ENCODE data around the gene HDAC8. TPM values are rescaled to one million over a fixed set of nuclear protein-coding genes. Genes with fewer than 3 reads are reported as not detected.

The HDAC8 gene
- total and polyA plus RNA-seq, 2 experiments from 2014 or later = 36.6 to 40.3 TPM

DNA sequence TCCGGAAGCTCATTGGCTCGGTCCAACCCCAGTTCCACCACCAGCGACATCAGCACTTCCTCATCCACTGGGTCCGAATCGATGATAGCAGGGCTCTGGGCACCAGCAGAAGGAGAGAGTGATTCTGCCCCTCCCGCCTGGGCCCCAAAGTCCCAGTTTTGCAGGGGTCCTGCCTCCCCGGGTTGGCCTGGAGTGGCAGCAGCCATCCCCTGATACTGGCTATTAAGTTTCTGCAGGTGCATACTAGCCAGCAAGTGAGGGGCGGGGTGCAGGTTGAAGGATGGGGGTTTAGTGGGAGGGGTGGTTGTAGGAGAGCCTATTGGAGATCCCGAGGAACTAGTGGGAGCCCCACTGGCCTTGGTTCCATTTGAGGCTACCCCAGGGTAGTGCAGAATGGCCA lies 270.9 kb downstream of the HDAC8 start:
- Histone ChIP-seq H3K9me3 (ENCODE audit: low read depth) (no peaks in the 10 kb centered on the region), H3K27ac (no peak overlapping the region), H3K4me3 (no peak overlapping the region), H3K27me3 (peaks cover 45% of the 10 kb centered on the region), H3K4me1 (ENCODE audit: low read depth) (no peaks in the 10 kb centered on the region), H3K36me3 (no peaks in the 10 kb centered on the region)
- no peak for DNase-seq (ENCODE audit: low read depth in 1 of 2, low spot score in 1 of 2)
- TF ChIP-seq, protein P1, sequence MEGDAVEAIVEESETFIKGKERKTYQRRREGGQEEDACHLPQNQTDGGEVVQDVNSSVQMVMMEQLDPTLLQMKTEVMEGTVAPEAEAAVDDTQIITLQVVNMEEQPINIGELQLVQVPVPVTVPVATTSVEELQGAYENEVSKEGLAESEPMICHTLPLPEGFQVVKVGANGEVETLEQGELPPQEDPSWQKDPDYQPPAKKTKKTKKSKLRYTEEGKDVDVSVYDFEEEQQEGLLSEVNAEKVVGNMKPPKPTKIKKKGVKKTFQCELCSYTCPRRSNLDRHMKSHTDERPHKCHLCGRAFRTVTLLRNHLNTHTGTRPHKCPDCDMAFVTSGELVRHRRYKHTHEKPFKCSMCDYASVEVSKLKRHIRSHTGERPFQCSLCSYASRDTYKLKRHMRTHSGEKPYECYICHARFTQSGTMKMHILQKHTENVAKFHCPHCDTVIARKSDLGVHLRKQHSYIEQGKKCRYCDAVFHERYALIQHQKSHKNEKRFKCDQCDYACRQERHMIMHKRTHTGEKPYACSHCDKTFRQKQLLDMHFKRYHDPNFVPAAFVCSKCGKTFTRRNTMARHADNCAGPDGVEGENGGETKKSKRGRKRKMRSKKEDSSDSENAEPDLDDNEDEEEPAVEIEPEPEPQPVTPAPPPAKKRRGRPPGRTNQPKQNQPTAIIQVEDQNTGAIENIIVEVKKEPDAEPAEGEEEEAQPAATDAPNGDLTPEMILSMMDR (IDR thresholded peaks at IDR 0.05; ENCODE audit: low read depth, low read length) = no peak

DNA sequence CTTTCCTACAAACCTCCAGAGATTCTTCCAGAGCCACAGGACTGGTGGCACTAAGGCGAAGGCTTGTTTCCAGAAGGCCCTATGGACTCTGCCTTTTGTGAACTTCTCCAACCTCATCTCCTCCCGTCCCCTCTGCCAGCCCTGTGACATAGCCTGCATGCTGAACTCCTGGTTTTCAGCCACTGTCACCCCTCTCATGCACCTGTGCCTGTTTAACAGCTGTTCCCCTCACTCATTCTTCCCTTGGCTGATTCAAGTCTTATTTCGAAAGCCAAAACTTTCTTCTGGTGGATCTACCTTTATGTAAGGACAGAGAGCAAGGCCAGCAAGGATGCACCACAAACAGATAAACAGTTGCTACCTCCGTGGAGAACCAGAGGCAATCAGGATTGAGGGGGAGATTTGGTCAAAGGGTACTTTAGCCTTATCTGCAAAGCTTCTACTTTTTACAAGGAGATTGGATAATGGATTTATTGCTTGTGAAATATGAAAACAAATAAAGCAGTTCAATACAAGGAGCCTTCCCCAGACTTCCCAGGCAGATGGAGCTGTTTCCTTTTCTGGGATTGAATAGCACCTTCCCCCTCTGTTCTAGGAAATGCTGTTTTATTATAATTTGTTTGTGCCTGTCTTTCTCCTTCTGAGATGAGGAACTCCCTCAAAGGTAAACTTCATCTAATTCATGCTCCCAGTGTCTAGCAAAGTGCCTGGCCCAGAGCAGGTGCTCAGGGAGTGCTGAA lies 272.6 kb downstream of the HDAC8 start:
- H3K9me3 ChIP-seq (ENCODE audit: low read depth) = no peaks in the 10 kb centered on the region
- H3K4me3 ChIP-seq = no peak overlapping the region
- TF ChIP-seq, protein P1 (IDR thresholded peaks at IDR 0.05; ENCODE audit: low read depth, low read length) = no peak
- peaks cover 35% of the 10 kb centered on the region for H3K27me3 ChIP-seq
- DNase-seq (ENCODE audit: low read depth in 1 of 2, low spot score in 1 of 2) = no peak
- H3K4me1 ChIP-seq (ENCODE audit: low read depth) = no peaks in the 10 kb centered on the region
- no peaks in the 10 kb centered on the region for H3K36me3 ChIP-seq
- no peak overlapping the region for H3K27ac ChIP-seq

DNA sequence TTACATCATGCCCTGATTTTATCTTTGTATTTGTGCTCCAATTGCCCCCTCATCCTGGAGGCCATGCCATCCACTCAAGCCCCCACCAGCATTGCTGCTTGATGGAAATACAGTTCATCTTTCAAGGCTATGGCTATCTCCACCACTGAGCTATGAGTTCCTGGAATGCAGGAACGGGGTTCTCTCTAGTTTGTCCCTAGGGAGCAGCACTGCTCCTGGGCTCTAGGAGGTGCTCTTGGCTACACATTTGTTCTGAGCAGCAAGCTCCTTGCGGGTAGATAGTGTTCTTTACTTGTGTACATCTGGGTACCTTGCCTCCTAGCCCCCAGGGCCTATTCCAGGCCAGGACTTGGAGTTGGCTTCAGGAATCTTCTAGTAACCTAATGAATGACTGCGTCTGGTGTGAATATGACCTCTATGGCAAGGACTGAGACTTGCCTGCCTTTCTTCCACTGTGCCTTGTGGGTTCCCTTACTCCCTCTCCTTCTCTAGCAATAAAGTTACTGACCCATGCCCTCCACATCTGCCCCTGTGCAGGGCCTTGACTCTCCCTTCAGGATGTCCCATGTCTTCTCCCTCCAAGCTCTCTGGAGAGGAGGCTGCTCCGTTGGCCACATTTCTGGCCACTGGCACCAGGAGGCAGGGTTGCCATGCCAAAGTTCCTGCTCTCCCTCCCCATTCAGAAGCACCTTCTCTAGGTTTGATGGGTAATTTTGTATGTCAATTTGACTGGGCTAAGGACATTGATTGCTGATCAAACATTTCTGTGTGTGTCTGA lies 274.5 kb downstream of the HDAC8 start:
- Histone ChIP-seq H3K27ac (no peak overlapping the region), H3K9me3 (ENCODE audit: low read depth) (no peaks in the 10 kb centered on the region), H3K27me3 (peaks cover 15% of the 10 kb centered on the region), H3K4me1 (ENCODE audit: low read depth) (no peaks in the 10 kb centered on the region), H3K4me3 (no peak overlapping the region), H3K36me3 (no peaks in the 10 kb centered on the region)
- TF ChIP-seq, protein P1 (IDR thresholded peaks at IDR 0.05; ENCODE audit: low read depth, low read length) = peak; percentile 22
- DNase-seq (ENCODE audit: low read depth in 1 of 2, low spot score in 1 of 2) = peak in 1 of 2 donors; percentile 43

DNA sequence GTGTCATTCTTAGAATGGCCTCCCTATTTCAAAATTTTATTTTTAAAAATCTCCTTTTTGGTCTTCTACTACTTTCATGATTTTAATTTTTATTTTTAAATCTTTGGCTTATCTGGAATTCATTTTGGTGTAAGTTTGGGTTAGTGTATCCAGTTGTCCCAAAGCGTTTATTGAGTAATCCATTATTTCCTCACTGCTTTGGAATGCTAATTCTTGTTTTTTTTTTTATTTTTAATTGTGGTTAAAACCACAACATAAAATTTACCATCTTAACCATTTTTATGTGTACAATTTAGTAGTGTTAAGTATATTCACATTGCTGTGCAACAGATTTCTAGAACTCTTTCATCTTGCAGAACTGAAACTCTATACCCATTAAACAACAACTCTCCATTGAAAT lies 275.7 kb downstream of the HDAC8 start:
- DNase-seq (ENCODE audit: low read depth in 1 of 2, low spot score in 1 of 2) = no peak
- H3K4me3 ChIP-seq = no peak overlapping the region
- H3K9me3 ChIP-seq (ENCODE audit: low read depth) = no peaks in the 10 kb centered on the region
- no peaks in the 10 kb centered on the region for H3K4me1 ChIP-seq (ENCODE audit: low read depth)
- TF ChIP-seq, protein P1 (IDR thresholded peaks at IDR 0.05; ENCODE audit: low read depth, low read length) = no peak
- H3K27ac ChIP-seq = no peak overlapping the region
- no peaks in the 10 kb centered on the region for H3K36me3 ChIP-seq
- peaks cover 5% of the 10 kb centered on the region for H3K27me3 ChIP-seq

DNA sequence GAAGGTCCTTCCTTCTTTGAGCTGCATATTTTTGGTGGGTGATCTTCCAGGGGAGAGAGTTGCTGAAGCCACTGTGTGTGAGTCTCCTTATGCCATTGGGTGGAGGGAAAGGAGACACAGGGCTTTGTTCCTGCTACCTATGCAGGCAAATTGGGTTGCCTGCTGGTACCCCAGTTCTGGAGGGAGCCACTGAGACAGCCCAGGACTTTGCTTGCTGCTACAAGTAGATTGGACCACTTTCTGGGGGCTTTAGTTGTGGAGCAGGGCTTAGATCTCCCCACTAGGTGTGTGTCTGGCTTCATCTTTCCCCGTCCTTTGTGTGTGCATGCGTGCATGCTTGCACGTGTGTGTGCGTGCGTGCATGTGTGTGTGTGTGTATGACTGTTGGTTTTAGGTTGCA lies 276.9 kb downstream of the HDAC8 start:
- H3K27me3 ChIP-seq = peaks cover 2% of the 10 kb centered on the region
- no peaks in the 10 kb centered on the region for H3K36me3 ChIP-seq
- H3K4me3 ChIP-seq = no peak overlapping the region
- H3K9me3 ChIP-seq (ENCODE audit: low read depth) = no peaks in the 10 kb centered on the region
- no peaks in the 10 kb centered on the region for H3K4me1 ChIP-seq (ENCODE audit: low read depth)
- H3K27ac ChIP-seq = no peak overlapping the region
- TF ChIP-seq, protein P1 (IDR thresholded peaks at IDR 0.05; ENCODE audit: low read depth, low read length) = no peak
- no peak for DNase-seq (ENCODE audit: low read depth in 1 of 2, low spot score in 1 of 2)

All from cardiac muscle cell (in vitro differentiated cells and primary cell).